ES-I3 (cell line): ENCODE results near the gene KCNK10.

ENCODE experiments used
- H3K36me3 ChIP-seq: 2 replicates; pipeline ENCODE4 v1.6.1; 2013; ENCODE audit warnings: mild to moderate bottlenecking, low read length, control low read depth, moderate library complexity; ENCODE audit not compliant: insufficient read depth
- H3K4me1 ChIP-seq: 2 replicates; pipeline ENCODE4 v1.6.1; 2013; ENCODE audit warnings: mild to moderate bottlenecking, control low read depth, low read length; ENCODE audit not compliant: insufficient read depth
- H3K9ac ChIP-seq: 2 replicates; pipeline ENCODE4 v1.6.1; 2013; ENCODE audit warnings: low read depth, mild to moderate bottlenecking, low read length, moderate library complexity
- H3K9me3 ChIP-seq: 2 replicates; pipeline ENCODE4 v1.6.1; 2013; ENCODE audit warnings: mild to moderate bottlenecking, low read length, moderate library complexity; ENCODE audit not compliant: control insufficient read depth, insufficient read depth

Gene KCNK10

GRCh38 chr14:88185843-88186242, 137.2 kb downstream of the KCNK10 start:
- no peaks in the 10 kb centered on the region for H3K9me3 ChIP-seq
- H3K4me1 ChIP-seq, result peaks cover 13% of the 10 kb centered on the region; the same call in 1 of the 2 replicates
- no peak overlapping the region for H3K9ac ChIP-seq
- no peaks in the 10 kb centered on the region for H3K36me3 ChIP-seq

- no peaks in the 10 kb centered on the region for H3K36me3 ChIP-seq
- peaks cover 13% of the 10 kb centered on the region; the same call in 1 of the 2 replicates for H3K4me1 ChIP-seq
- no peak overlapping the region for H3K9ac ChIP-seq
- no peaks in the 10 kb centered on the region for H3K9me3 ChIP-seq
These were observed 138.1 kb downstream of the KCNK10 start for GRCh38 chr14:88184956-88185355.

GRCh38 chr14:88181072-88181471, 142.0 kb downstream of the KCNK10 start:
- no peak overlapping the region for H3K9ac ChIP-seq

GRCh38 chr14:88179716-88180115, 143.4 kb downstream of the KCNK10 start:
- Histone ChIP-seq H3K9ac (no peak overlapping the region), H3K4me1 (no peaks in the 10 kb centered on the region; the same call in 1 of the 2 replicates), H3K36me3 (no peaks in the 10 kb centered on the region), H3K9me3 (no peaks in the 10 kb centered on the region)

More at GRCh38 chr14:88181072-88181471, 142.0 kb downstream of the KCNK10 start:
- Histone ChIP-seq H3K9me3 (no peaks in the 10 kb centered on the region), H3K4me1 (no peaks in the 10 kb centered on the region; the same call in 1 of the 2 replicates), H3K36me3 (no peaks in the 10 kb centered on the region)

- Histone ChIP-seq H3K9me3 (no peaks in the 10 kb centered on the region), H3K36me3 (no peaks in the 10 kb centered on the region), H3K9ac (no peak overlapping the region), H3K4me1 (no peaks in the 10 kb centered on the region)
These were observed 152.7 kb downstream of the KCNK10 start for GRCh38 chr14:88170333-88170732.

GRCh38 chr14:88168498-88169165, 154.4 kb downstream of the KCNK10 start:
- H3K9me3 ChIP-seq, result no peaks in the 10 kb centered on the region
- H3K4me1 ChIP-seq, result no peaks in the 10 kb centered on the region
- no peaks in the 10 kb centered on the region for H3K36me3 ChIP-seq
- H3K9ac ChIP-seq, result no peak overlapping the region

- H3K9ac ChIP-seq, result no peak overlapping the region
- no peaks in the 10 kb centered on the region for H3K4me1 ChIP-seq
- H3K36me3 ChIP-seq, result no peaks in the 10 kb centered on the region
- no peaks in the 10 kb centered on the region for H3K9me3 ChIP-seq
These were observed 155.0 kb downstream of the KCNK10 start for GRCh38 chr14:88168025-88168424.

- no peaks in the 10 kb centered on the region for H3K9me3 ChIP-seq
- H3K9ac ChIP-seq, result no peak overlapping the region
- no peaks in the 10 kb centered on the region for H3K4me1 ChIP-seq
- no peaks in the 10 kb centered on the region for H3K36me3 ChIP-seq
These were observed 156.5 kb downstream of the KCNK10 start for GRCh38 chr14:88166616-88167015.

GRCh38 chr14:88164906-88165534, 158.0 kb downstream of the KCNK10 start:
- no peaks in the 10 kb centered on the region for H3K9me3 ChIP-seq
- no peaks in the 10 kb centered on the region for H3K36me3 ChIP-seq
- no peaks in the 10 kb centered on the region for H3K4me1 ChIP-seq
- no peak overlapping the region for H3K9ac ChIP-seq

GRCh38 chr14:88163731-88164255, 159.3 kb downstream of the KCNK10 start:
- Histone ChIP-seq H3K9me3 (no peaks in the 10 kb centered on the region), H3K4me1 (no peaks in the 10 kb centered on the region), H3K36me3 (no peaks in the 10 kb centered on the region), H3K9ac (no peak overlapping the region)

- no peaks in the 10 kb centered on the region for H3K36me3 ChIP-seq
- H3K9me3 ChIP-seq, result no peaks in the 10 kb centered on the region
- H3K4me1 ChIP-seq, result no peaks in the 10 kb centered on the region
- no peak overlapping the region for H3K9ac ChIP-seq
These were observed 166.9 kb downstream of the KCNK10 start for GRCh38 chr14:88156127-88156526.

- Histone ChIP-seq H3K36me3 (no peaks in the 10 kb centered on the region), H3K9me3 (no peaks in the 10 kb centered on the region), H3K9ac (no peak overlapping the region), H3K4me1 (no peaks in the 10 kb centered on the region)
These were observed 168.1 kb downstream of the KCNK10 start for GRCh38 chr14:88154926-88155325.

- Histone ChIP-seq H3K9ac (no peak overlapping the region), H3K4me1 (no peaks in the 10 kb centered on the region), H3K9me3 (no peaks in the 10 kb centered on the region), H3K36me3 (no peaks in the 10 kb centered on the region)
These were observed 168.7 kb downstream of the KCNK10 start for GRCh38 chr14:88154321-88154720.

- no peaks in the 10 kb centered on the region for H3K4me1 ChIP-seq
- H3K9ac ChIP-seq, result no peak overlapping the region
- H3K36me3 ChIP-seq, result no peaks in the 10 kb centered on the region
- no peaks in the 10 kb centered on the region; the same call in 1 of the 2 replicates for H3K9me3 ChIP-seq
These were observed 176.0 kb downstream of the KCNK10 start for GRCh38 chr14:88146881-88147649.
